Left renal pelvis (tissue), 4 donors: ENCODE results near the gene LLCFC1. TPM values are rescaled to one million over a fixed set of nuclear protein-coding genes. Genes with fewer than 3 reads are reported as not detected.
A peak's percentile ranks its signal among the peaks of the same experiment; 100 is the strongest.

ENCODE experiments used
- DNase-seq, 4 donors: peaks; one replicate each; pipeline ENCODE4 v3.0.0-alpha.2; 2013; ENCODE audit warnings: low read depth in 4 of 4, low spot score in 3 of 4
- polyA plus RNA-seq, 4 donors: library from polyadenylated mRNA; unstranded; fragments of 120-200 nt; gene quantifications; one replicate each; pipeline ENCODE4 v1.2.1, GENCODE V29; 2013; ENCODE audit not compliant: insufficient read length in 4 of 4

LLCFC1 gene
- polyA plus RNA-seq, 4 donors: 0.21 to 0.99 (median 0.47) TPM

DNA sequence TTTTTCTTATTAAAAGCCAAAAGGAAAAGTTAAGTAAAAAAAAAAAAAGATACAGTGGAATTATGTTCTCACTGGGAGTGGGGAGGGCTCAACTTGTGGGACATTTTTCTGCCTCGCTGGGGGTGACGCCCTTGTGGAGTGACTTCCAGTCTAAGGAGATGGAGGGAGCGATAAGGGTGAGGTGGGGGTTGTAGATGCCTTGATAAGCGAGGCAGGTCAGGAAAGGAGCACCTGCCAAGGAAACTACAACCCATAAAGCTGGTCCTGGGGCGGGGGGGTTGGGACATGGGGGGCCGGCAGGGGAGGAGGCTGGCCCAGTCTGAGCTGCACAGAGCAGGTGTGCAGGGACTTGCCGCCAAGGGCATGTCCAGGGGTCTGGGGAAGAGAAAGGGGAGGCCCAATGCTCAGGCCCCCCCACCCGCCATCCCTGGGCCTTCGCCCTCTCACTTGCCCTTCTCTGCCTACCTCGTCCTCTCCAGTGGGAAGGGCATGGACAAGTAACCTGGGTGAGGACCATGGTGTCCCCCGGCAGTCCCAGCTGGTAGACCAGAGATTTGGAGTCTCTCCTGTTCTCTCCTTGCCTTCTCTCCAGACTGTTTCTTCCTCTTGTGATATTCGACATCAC lies 3.2 kb upstream of the LLCFC1 start:
- DNase-seq: no peak

DNA sequence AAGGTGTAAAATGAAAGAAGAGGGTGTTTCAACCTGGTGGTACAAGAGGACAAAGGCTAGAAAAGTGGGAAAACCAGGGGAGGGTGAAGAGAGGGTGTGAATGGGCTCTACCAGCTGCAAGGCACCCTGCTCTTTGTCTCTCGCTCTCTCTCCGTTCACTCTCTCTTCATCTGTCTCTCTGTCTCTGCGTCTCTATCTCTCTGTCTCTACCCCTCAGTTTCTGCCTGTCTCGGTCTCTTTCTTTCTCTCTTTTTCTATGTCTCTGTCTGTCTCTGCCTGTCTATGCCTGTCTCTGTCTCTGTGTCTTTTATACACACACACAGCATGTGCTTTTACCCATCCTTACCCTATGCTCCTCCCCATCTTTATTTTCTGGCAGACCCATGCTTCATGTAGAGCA lies 673 bp upstream of the LLCFC1 start:
- DNase-seq: no peak

DNA sequence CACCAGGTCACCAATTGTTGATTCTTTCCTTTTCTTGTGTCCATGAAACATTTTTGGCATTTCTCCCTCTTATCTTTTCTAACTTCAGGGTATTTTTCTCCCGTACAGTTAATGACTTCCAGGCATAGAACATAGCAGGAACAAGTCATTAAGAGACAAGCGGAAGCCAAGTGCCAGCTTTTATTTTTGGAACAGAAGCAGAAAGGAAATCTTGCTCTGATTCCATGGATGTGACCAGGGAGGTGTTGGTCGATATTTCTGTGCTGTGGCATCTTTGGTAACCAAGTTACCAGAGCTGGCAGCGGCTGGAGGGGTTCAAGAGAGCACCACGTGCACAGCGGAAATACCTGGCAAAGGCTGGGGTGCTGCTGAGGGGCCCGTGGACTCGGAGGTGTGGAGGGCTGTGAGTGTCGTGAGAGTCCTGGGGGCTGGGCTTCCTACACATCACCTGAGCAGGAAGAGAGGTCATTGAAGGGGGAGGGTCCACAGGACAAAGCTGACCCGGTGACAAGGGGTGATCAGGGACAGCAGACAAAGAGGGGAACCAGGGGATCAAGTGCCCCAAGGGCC lies 1.8 kb downstream of the LLCFC1 start:
- DNase-seq: no peak

DNA sequence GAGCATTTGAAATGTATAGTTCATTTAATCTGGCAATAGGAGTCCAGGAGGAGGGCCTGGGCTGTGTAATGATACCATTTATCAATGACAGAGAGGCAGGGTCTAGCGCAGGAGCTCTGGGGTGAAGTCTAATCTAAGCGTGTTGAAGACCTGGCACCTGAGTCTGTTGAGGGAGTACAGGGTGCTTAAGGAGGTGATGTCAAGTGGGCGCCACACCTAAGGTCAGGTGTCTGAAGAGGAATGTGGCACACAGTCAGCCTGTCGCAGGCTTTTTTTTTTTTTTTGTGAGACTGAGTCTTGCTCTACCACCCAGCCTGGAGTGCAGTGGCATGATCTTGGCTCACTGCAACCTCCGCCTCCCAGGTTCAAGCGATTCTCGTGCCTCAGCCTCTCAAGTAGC lies 2.3 kb downstream of the LLCFC1 start:
- no peak for DNase-seq

DNA sequence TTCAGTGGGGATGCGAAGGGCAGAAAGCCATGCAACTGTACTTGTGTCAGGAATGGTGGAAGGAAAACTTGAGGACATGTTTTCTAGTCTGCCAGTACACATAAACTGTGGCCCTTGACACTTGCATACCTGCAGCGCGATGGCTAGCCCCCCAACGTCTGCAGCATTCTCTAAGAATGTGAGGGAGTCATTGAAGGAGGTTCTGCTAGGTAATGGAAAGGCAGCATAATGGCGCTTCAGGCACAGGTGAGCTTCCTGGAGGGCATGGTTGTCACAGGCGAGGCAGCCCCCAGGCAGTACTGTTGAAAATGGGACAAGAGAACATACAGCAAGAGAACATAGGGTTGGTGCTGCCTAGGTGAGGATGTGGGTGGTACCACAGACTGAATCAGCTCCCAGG lies 3.5 kb downstream of the LLCFC1 start:
- DNase-seq: no peak

DNA sequence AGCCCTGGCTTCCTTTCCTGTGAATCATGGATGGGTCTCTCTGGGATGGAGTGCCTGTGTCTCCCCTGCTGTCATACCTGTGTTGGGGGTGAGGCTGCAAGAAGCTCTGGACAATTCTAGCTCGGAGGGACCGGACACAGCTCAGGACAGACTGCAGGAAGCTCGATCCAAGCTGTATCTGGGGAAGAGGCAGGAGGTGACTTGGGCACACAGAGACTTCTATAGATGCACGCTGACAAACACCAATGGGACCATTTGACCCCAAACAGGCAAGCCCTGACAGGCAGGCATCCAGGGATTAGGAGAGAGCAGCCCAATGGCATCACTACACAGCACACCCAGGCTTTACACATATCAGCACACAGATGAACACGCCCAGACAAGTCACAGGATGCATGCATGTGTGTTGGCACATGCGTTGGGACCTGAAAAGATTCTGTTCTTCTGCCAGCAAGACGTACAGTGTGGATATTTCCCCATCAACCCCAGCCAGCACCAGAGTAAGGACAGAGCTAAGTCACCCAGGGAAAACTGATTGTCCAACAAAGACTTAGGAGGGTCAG lies 4.5 kb downstream of the LLCFC1 start:
- no peak for DNase-seq

DNA sequence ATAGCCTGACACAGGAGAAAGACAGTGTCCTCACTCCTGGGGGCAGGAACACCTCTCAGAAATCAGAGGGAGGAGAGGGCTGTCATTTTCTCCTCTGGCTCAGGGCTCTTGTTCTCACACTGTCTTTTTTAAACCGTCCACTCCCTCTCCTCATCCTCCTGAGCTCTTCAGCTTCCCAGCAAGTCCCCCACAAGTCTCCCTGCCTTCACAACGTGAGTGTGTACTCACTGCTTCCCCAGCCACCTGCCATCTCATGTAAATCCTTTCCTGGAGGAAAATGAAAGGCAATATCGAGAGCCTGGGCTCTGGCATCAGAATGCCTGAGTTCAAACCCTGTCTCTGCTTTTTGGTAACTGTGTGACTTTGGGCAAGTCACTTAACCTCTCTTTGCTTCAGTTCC lies 5.7 kb downstream of the LLCFC1 start:
- no peak for DNase-seq

DNA sequence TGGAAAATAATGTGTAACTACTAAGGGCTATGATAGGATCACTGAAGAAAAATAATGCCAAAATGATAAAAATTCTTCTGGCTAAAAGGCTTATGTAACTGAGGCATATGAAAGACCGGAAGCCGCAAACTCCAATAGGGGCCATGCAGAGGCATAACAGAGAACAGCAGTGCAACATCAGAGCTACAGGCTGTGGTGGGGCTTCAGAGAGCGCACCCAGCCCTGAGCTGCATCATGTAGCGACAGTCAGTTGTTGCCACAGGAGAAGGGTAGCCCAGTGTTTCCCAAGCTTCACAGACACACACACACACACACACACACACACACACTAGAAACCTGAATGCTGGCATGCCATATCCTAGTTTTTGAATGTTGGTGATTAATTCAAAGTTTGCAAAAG lies 9.3 kb downstream of the LLCFC1 start:
- no peak for DNase-seq

DNA sequence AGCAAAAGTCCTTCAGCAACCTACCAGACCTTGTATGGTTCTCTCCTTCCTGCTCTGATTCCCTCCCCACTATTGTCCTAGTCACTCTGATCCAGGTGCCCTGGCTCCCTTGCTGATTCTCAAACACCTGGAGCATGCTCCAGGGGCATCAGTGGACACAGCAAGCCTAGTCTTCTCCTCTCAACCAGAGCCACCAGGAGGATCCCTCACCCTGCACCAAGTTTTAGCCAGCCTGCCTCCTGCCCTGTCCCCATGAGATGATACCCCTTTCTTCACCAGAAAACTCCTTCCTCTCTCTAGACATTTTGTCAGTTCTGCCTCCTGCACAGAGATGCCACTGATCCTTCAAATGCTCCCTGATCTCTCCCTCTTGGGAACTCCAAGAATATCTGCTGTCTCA lies 11.0 kb downstream of the LLCFC1 start:
- no peak for DNase-seq

DNA sequence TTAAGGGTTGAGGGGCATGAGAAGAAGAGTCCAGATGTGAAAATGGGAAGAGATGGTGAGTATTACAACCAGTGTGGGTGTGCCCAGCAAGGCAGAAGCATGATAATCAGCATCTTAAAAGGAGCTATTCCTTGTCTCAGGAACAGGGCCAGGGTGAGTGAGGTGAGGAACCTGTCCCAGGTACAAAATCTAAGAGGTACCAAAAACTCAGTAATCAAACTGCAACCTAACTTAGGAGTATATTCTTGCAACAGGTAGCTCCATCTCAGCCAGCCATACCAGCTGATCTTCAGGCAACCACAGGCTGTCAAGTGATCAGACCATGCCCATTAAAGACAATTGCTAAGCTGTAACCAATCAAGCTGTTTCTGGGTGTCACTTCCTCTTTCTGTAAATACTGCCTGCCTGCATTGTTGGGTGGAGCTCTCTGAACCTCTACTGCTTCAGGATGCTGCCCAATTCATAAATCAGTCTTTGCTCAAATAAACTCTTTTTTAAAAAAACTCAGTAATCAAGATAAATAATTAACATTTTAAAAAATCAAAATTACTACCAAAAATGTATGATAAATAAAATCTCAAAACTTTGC lies 15.5 kb downstream of the LLCFC1 start:
- DNase-seq: no peak

DNA sequence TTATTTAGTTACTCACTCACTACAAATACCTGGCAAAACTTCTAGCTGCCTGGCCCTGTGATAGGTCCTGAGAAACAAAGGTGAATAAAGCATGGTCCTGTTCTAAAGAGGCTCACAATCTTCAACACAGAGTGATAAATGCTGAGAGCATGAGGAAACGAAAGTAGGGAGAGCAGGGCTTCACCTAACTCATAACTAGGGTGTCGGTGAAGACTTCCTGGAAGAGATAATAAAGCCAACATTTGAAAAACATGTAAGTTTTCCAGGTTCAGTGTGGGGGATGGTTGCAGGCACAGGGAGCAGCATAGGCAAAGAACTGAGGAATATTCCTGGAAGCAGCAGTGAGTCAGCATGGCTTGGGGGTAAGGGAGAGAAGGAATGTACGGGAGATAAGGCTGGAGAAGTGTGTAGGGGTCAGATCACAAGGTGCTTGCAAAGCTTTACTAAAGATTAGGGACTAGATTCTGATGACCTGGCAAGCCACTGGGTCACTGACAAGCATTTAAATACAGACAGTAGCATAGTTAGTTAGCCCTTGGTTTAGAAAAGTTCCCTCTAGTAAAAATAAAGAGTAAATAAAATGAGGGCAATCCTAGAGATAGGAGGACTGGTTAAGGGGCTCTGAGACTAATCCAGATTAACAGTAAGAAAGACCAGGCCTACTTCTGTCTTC lies 17.8 kb downstream of the LLCFC1 start:
- DNase-seq: no peak

DNA sequence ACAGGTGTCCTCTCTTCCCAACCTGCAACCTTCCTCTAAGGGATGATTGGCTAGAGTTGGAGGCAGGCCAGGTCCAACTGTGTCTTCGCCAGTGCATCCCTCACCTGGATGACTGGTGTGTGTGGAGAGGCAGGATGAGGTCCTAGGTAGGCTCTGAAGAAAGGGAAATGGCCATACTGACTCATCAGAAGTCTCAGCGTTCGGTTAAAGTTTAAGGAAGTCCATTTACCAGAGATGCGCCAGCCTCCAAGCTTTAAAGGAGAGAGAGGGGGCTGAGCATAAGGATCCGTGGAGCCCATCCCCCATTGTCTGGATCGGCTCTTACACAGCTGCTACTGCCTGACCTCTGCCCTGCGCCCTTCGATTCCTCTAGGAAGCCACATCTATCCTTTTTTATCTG lies 18.4 kb downstream of the LLCFC1 start:
- DNase-seq: no peak

DNA sequence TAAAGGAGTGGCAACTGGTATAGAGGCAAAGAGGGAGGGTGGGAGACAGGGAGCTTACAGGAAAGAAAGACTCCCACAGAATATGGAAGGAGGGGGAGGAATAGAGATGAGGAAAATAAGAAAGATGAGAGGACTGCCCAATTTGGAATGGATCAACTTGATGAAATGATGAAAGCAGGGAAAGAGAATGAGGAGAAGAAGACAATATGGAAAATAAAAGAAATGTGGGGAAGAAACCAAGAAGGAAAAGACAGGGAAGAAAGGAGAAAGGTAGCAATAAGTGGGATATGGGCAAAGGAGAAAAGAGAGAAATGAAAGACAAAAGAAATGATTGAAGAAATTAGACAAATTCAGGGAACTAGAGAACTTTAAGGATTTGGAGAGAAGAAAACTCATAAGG lies 19.9 kb downstream of the LLCFC1 start:
- no peak for DNase-seq

DNA sequence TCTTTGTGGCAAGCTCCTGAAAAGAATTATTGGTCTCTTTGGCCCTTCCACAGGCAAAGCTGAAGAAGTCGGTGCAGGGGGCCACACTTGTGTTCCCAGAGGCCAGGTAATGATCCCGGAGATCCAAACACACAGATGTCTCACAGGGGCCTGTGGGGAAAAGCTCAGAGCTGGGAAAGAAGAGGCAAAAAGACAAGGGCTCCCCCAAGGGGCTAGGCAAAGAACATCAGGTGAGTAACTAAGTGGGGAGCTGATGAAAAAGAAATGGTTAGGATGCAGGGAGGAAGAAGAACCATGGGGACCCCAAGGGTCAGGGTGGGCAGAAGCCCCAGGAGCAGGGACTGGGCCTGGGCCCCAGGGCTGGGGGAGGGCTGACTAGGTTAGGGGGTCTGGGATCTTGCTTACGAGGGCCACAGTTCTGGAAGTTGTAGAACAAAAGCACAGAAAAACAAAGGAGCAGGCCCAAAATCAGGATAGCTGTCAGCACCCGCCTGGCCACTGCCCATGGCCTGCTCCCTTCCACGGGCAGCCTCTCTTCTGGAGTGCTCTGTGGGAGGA lies 21.8 kb downstream of the LLCFC1 start:
- DNase-seq: no peak

DNA sequence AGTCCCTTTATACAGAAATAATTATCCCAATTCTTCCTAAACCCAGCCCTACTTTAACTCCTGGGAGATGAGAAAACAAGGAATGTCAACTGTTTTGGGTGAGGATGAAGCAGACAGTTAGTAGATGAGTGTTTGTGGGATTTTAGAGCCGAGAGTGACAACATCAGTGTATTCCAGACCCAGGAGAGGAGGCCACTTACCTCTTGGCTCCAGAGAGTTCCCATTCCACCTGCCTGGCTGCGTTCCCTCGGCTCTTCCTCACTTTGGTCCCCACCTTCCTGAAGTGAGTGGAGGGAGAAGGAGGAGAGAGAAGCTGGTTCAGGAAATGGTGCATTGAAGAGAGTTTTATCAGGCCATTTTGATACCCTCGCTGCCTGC lies 22.3 kb downstream of the LLCFC1 start:
- no peak for DNase-seq

DNA sequence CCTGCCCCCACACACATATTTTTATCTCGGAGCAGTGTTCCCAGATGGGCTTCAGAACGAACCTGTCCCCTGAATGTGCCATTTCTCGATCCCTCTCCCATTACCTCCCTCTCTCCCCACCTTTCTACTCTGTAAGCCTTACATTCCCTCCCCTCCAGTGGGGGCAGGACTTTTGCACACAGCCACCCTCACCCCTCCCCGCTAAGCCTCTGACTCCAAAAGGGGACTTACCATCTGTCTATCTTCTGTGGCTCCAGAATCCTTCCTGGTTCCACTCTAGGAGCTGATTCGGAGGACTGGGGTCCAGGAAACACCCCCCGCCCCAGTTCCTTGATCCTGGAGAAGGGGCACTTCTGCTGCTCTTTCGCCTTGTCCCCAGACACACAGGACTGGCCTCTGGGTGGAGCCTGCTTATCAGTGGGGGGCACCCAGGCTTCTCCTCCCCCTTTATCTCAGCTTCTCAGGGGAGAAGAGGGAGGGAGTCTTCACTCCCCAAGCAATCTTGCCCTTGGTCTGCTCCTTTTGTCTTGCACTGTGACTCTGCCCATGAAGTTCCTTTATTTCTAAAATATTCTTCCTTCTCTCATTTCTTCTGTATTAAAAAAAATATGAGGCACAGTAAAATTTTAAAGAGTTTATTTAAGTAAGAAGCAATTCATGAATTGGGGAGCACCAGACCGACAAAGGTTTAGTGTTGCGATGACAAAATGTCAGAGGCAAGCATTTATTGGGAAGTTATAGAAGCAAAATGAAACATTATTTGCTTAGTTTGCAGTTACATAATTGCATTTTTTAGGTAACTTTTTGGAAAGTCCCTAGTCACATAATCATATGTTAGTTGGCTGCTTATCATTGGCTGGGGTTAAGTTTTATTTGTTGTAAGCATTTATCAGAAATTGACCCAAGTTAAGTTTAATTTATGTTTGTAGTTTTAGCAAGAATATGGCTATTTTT lies 23.0 kb downstream of the LLCFC1 start, which contains the start of gene KEL:
TSS of gene KEL (minus strand) at position 391 of the 954 bp plus-strand sequence. CDS start at position 234, 157 bp downstream.
- no peak for DNase-seq

DNA sequence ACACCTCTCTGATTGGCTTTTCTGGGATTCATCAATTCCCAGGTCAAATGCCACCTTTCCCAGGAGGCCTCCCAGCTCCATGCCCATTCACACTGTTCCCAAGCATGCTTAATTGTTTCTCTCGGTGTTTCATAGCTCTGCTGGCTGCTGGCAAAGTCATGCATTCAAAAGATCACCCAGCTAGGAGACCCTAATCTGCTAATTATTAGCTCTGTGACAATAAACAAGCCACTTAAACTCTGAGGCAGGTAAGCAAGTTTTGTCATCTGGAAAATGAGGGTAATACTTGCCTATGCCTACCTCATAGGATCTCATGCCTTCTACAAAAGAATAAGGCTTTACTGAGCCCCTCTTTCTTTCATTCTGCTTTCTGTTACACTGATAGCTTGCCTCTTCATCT lies 23.7 kb downstream of the LLCFC1 start:
- peak in 1 of 4 donors; percentile 8 for DNase-seq

DNA sequence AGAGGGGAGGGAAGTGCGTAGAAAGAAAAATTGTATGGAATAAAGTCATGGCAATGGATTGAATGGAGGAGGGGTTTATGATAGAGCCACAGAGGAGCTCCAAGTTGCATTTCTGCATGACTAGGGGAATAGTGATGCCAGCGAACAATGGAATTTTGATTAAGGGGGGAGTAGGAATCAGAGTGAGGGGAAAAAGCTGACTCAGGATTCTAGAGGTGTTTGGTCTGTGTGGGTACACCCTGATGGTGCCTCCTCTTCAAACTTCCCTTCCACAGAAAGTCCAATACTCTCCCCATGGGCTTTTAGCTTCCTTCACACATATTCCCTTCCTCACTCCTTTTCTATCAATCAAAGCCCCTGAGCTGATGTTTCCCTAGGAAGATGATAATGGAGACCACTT lies 24.7 kb downstream of the LLCFC1 start:
- DNase-seq: no peak

DNA sequence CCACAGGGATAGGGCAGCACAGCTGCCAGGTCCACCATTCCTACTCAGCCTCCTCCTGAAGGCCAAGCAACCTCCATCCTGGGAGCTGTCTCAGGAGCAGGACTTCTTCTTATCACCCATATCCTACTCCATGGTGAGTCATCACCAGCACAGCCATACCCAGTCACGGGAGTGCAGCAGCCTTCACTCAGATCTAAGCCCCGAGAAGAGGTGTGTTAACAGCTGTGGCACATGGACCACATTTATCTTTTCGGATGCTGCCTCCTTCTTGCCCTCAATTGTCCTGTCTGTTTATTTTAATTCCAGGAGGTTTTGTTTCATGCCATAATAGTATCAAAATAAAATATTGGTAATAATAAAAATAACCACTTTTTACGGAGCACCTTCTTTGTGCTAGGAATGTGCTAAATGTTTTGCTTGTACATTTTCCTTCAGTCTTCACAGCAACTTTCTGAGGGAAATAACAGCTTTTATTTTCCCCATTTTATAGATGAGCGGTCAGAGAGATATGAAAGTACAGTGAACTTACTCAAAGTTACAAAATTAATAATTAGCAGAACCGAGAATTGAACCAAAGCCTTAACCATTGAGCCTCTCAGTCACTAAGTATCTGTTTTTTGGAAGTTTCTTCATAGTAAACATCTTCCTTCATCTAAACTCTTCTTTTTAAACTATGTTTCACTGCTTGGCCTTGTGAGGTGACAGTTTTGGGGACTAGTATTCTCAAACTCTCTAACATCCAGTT lies 25.4 kb downstream of the LLCFC1 start:
- no peak for DNase-seq
